GM12878 (cell line): ENCODE results near the gene CDKN1B.

Source experiments
- CHD1 ChIP-seq: IDR thresholded peaks from 2 replicates; pipeline ENCODE4 v1.6.1; 2012; ENCODE audit warnings: low read depth, low read length, improper control_type of control experiment
- EZH2 ChIP-seq: IDR thresholded peaks from 2 replicates; pipeline ENCODE4 v1.6.1; 2012; ENCODE audit warnings: low read depth, mild to moderate bottlenecking, control low read depth, inconsistent platforms, low read length, borderline replicate concordance; ENCODE audit not compliant: control insufficient read depth
- FOS ChIP-seq: IDR thresholded peaks from 3 replicates; pipeline ENCODE4 v1.6.1; 2011; ENCODE audit warnings: borderline replicate concordance; ENCODE audit not compliant: insufficient read length; ENCODE audit errors: extremely low read depth
- GABPA ChIP-seq: IDR thresholded peaks from 2 replicates; pipeline ENCODE4 v1.6.1; 2014; ENCODE audit warnings: antibody characterized with exemption, low read depth, mild to moderate bottlenecking, inconsistent platforms
- NFIC ChIP-seq: IDR thresholded peaks from 2 replicates; pipeline ENCODE4 v1.6.1; 2012; ENCODE audit warnings: low read depth, mild to moderate bottlenecking, inconsistent platforms, low read length, moderate library complexity
- NFYB ChIP-seq: IDR thresholded peaks from 2 replicates; pipeline ENCODE4 v1.6.1; 2011; ENCODE audit warnings: low read depth, mild to moderate bottlenecking, low read length, improper control_type of control experiment, moderate library complexity; ENCODE audit not compliant: insufficient read depth
- POLR2A ChIP-seq: IDR thresholded peaks from 2 replicates; pipeline ENCODE4 v1.6.1; 2011; ENCODE audit warnings: low read depth, mild to moderate bottlenecking, low read length
- POLR2AphosphoS5 ChIP-seq: IDR thresholded peaks from 2 replicates; pipeline ENCODE4 v1.6.1; 2011; ENCODE audit warnings: mild to moderate bottlenecking, low read length, inconsistent platforms
- SIN3A ChIP-seq: IDR thresholded peaks from 2 replicates; pipeline ENCODE4 v1.6.1; 2012; ENCODE audit warnings: low read depth, low read length, improper control_type of control experiment
- SMC3 ChIP-seq: IDR thresholded peaks from 2 replicates; pipeline ENCODE4 v1.6.1; 2011; ENCODE audit warnings: low read length, improper control_type of control experiment, borderline replicate concordance
- STAT1 ChIP-seq: fragments of 450-650 bp; conservative IDR thresholded peaks from 2 replicates; pipeline ENCODE4 v1.6.1; 2014; ENCODE audit warnings: antibody characterized with exemption, mild to moderate bottlenecking
- YY1 ChIP-seq: IDR thresholded peaks from 2 replicates; pipeline ENCODE4 v1.6.1; 2011; ENCODE audit warnings: low read depth, mild to moderate bottlenecking, low read length
- TF ChIP-seq, protein P1 (sequence below), 3 experiments: IDR thresholded peaks in 2 of 3; conservative IDR thresholded peaks in 1 of 3; 2 replicates each; pipeline ENCODE4 v1.5.1; 2011; ENCODE audit warnings: low read depth in 3 of 3, low read length in 3 of 3, mild to moderate bottlenecking in 3 of 3, control low read depth in 2 of 3, moderate library complexity in 2 of 3, inconsistent platforms in 1 of 3, mixed read lengths in 1 of 3; ENCODE audit not compliant: control insufficient read depth in 2 of 3, insufficient read depth in 1 of 3; ENCODE audit errors: extremely low read depth in 1 of 3

DNA sequence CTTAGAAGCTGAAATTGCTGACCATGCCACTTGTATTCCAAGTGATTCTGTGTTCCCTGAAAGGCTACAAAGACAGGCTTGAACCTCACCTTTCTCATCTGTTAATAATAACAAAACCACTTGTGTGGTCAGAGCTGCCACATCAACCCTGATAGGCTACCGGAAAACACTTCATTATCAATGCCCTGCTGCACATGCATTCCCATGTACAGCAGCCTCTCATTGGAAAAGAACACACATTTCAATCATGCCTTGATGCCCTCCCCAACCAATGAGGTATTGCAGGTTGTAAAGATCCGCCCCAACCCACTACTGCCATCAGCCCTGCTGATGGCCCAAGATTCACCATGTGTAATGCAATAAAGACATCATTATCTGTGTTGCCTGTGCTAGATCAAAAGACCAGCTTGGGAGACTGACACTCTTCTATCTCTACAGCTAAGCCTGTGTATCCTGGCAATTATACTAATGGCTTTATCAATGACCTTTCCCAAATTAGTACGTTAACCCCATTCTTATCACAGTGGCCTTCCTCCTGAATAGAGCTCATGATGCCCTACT lies 24.0 kb upstream of the CDKN1B start:
- TF ChIP-seq, protein P1, sequence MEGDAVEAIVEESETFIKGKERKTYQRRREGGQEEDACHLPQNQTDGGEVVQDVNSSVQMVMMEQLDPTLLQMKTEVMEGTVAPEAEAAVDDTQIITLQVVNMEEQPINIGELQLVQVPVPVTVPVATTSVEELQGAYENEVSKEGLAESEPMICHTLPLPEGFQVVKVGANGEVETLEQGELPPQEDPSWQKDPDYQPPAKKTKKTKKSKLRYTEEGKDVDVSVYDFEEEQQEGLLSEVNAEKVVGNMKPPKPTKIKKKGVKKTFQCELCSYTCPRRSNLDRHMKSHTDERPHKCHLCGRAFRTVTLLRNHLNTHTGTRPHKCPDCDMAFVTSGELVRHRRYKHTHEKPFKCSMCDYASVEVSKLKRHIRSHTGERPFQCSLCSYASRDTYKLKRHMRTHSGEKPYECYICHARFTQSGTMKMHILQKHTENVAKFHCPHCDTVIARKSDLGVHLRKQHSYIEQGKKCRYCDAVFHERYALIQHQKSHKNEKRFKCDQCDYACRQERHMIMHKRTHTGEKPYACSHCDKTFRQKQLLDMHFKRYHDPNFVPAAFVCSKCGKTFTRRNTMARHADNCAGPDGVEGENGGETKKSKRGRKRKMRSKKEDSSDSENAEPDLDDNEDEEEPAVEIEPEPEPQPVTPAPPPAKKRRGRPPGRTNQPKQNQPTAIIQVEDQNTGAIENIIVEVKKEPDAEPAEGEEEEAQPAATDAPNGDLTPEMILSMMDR (IDR thresholded peaks at IDR 0.05 in 2 of 3, conservative IDR thresholded peaks at IDR 0.05 in 1 of 3; ENCODE audit: control insufficient read depth in 2 of 3, extremely low read depth in 1 of 3, insufficient read depth in 1 of 3, low read depth in 3 of 3, low read length in 3 of 3): no peak
- TF ChIP-seq STAT1 (no peak), NFIC (no peak; the same call in 1 of the 2 replicates), FOS (no peak), YY1 (no peak), NFYB (peak; percentile 83), SIN3A (no peak), CHD1 (no peak), GABPA (no peak), POLR2A (no peak), POLR2AphosphoS5 (no peak), SMC3 (no peak), EZH2 (no peak)
